HG02588 (cell line): Measurements from ENCODE around the gene DSCAML1.

Source experiments
- ATAC-seq: cut with Tn5 transposase; IDR thresholded peaks from one replicate; pipeline ENCODE4 v1.9.1; 2021; ENCODE audit warnings: mild to moderate bottlenecking, moderate library complexity; ENCODE audit not compliant: unreplicated experiment

DSCAML1 gene

GRCh38 chr11:117642835-117643234 is 154.2 kb downstream of the DSCAML1 start:
- ATAC-seq, result no peak

GRCh38 chr11:117642396-117642795 is 154.6 kb downstream of the DSCAML1 start:
- ATAC-seq, result no peak

GRCh38 chr11:117641008-117641915 is 155.8 kb downstream of the DSCAML1 start:
- ATAC-seq, result no peak

GRCh38 chr11:117640041-117640440 is 157.0 kb downstream of the DSCAML1 start:
- ATAC-seq, result no peak

GRCh38 chr11:117639601-117640000 is 157.4 kb downstream of the DSCAML1 start:
- ATAC-seq, result no peak

GRCh38 chr11:117638911-117639543 is 158.0 kb downstream of the DSCAML1 start:
- ATAC-seq, result no peak

- ATAC-seq, result no peak
Measured at GRCh38 chr11:117634756-117635603, 162.0 kb downstream of the DSCAML1 start.

- ATAC-seq, result no peak
Measured at GRCh38 chr11:117633976-117634755, 162.8 kb downstream of the DSCAML1 start.

- ATAC-seq, result no peak
Measured at GRCh38 chr11:117633186-117633754, 163.7 kb downstream of the DSCAML1 start.

GRCh38 chr11:117632306-117632705 is 164.7 kb downstream of the DSCAML1 start:
- ATAC-seq, result no peak

- no peak for ATAC-seq
Measured at GRCh38 chr11:117631336-117632140, 165.5 kb downstream of the DSCAML1 start.

- ATAC-seq, result no peak
Measured at GRCh38 chr11:117629891-117630538, 167.0 kb downstream of the DSCAML1 start.

- ATAC-seq, result no peak
Measured at GRCh38 chr11:117629146-117629545, 167.9 kb downstream of the DSCAML1 start.

- no peak for ATAC-seq
Measured at GRCh38 chr11:117627259-117627658, 169.8 kb downstream of the DSCAML1 start.

- no peak for ATAC-seq
Measured at GRCh38 chr11:117626576-117626975, 170.4 kb downstream of the DSCAML1 start.

- no peak for ATAC-seq
Measured at GRCh38 chr11:117625237-117625636, 171.8 kb downstream of the DSCAML1 start.

- no peak for ATAC-seq
Measured at GRCh38 chr11:117623831-117624271, 173.2 kb downstream of the DSCAML1 start.

- no peak for ATAC-seq
Measured at GRCh38 chr11:117621226-117621625, 175.8 kb downstream of the DSCAML1 start.

GRCh38 chr11:117620659-117621058 is 176.4 kb downstream of the DSCAML1 start:
- ATAC-seq, result no peak
